ENCODE data around the gene SPINK6. TPM values are rescaled to one million over a fixed set of nuclear protein-coding genes. Genes with fewer than 3 reads are reported as not detected.

The SPINK6 gene
- total RNA-seq, 2 experiments from 2014 or later = not detected

- CTCF ChIA-PET (ENCODE audit: unreplicated experiment) = no interaction called here
- intact Hi-C loops (cut with micrococcal nuclease; ENCODE audit: unreplicated experiment) = no loop called here
- Histone ChIP-seq H3K4me2 (ENCODE audit: low read length) (no peak overlapping the region), H3K9me2 (ENCODE audit: insufficient read depth, low read length) (no peaks in the 10 kb centered on the region), H4K20me1 (ENCODE audit: insufficient read depth, low read length) (no peaks in the 10 kb centered on the region), H3K79me2 (ENCODE audit: insufficient read depth, low read depth, low read length) (no peaks in the 10 kb centered on the region), H3K36me3 (ENCODE audit: insufficient read depth, low read length) (no peaks in the 10 kb centered on the region), H3K27ac (ENCODE audit: low read depth, low read length, poor library complexity, severe bottlenecking) (no peak overlapping the region), H3K4me3 (ENCODE audit: low read depth, low read length, poor library complexity, severe bottlenecking) (no peak overlapping the region), H3K4me1 (ENCODE audit: insufficient read depth, low read length, poor library complexity, severe bottlenecking) (no peaks in the 10 kb centered on the region), H2AFZ (ENCODE audit: low read length) (no peak overlapping the region), H3K9me3 (ENCODE audit: low read length) (no peaks in the 10 kb centered on the region)
- no peak for DNase-seq (ENCODE audit: low spot score)
- TF ChIP-seq CTCF (conservative IDR thresholded peaks at IDR 0.05; ENCODE audit: low read length) = no peak
- TF ChIP-seq EZH2phosphoT487 (IDR thresholded peaks at IDR 0.05; ENCODE audit: borderline replicate concordance, low read depth, low read length) = no peak
- POLR2A ChIA-PET = no interaction called here
- BruUV-seq (replicated peaks) = no TSS peak
These were observed 6.4 kb downstream of the SPINK6 start for GRCh38 chr5:148209151-148209770.

- no TSS peak for BruUV-seq (replicated peaks)
- ChIA-PET POLR2A (no interaction called here), CTCF (ENCODE audit: unreplicated experiment) (no interaction called here)
- DNase-seq (ENCODE audit: low spot score) = no peak
- Histone ChIP-seq H2AFZ (ENCODE audit: low read length) (no peak overlapping the region), H3K4me1 (ENCODE audit: insufficient read depth, low read length, poor library complexity, severe bottlenecking) (no peaks in the 10 kb centered on the region), H3K4me3 (ENCODE audit: low read depth, low read length, poor library complexity, severe bottlenecking) (no peak overlapping the region), H3K27ac (ENCODE audit: low read depth, low read length, poor library complexity, severe bottlenecking) (no peak overlapping the region), H3K79me2 (ENCODE audit: insufficient read depth, low read depth, low read length) (no peaks in the 10 kb centered on the region), H3K9me2 (ENCODE audit: insufficient read depth, low read length) (no peaks in the 10 kb centered on the region), H4K20me1 (ENCODE audit: insufficient read depth, low read length) (no peaks in the 10 kb centered on the region), H3K4me2 (ENCODE audit: low read length) (no peak overlapping the region), H3K36me3 (ENCODE audit: insufficient read depth, low read length) (no peaks in the 10 kb centered on the region), H3K9me3 (ENCODE audit: low read length) (no peaks in the 10 kb centered on the region)
- intact Hi-C loops (cut with micrococcal nuclease; ENCODE audit: unreplicated experiment) = no loop called here
- TF ChIP-seq CTCF (conservative IDR thresholded peaks at IDR 0.05; ENCODE audit: low read length) = no peak
- TF ChIP-seq EZH2phosphoT487 (IDR thresholded peaks at IDR 0.05; ENCODE audit: borderline replicate concordance, low read depth, low read length) = no peak
These were observed 11.9 kb downstream of the SPINK6 start for GRCh38 chr5:148214665-148215185.

GRCh38 chr5:148221508-148221907 is 18.7 kb downstream of the SPINK6 start:
- Histone ChIP-seq H3K4me2 (ENCODE audit: low read length) (no peak overlapping the region), H4K20me1 (ENCODE audit: insufficient read depth, low read length) (no peaks in the 10 kb centered on the region), H3K9me2 (ENCODE audit: insufficient read depth, low read length) (no peaks in the 10 kb centered on the region), H3K36me3 (ENCODE audit: insufficient read depth, low read length) (no peaks in the 10 kb centered on the region), H2AFZ (ENCODE audit: low read length) (no peak overlapping the region), H3K79me2 (ENCODE audit: insufficient read depth, low read depth, low read length) (no peaks in the 10 kb centered on the region), H3K4me1 (ENCODE audit: insufficient read depth, low read length, poor library complexity, severe bottlenecking) (no peaks in the 10 kb centered on the region), H3K27ac (ENCODE audit: low read depth, low read length, poor library complexity, severe bottlenecking) (no peak overlapping the region), H3K9me3 (ENCODE audit: low read length) (no peaks in the 10 kb centered on the region), H3K4me3 (ENCODE audit: low read depth, low read length, poor library complexity, severe bottlenecking) (no peak overlapping the region)
- ChIA-PET POLR2A (interaction anchor here (0.7 to 0.9 kb wide), 2 partner anchors 16 to 201 kb away, joined by 3 read pairs; no protein-coding TSS in a partner anchor), CTCF (ENCODE audit: unreplicated experiment) (no interaction called here)
- no peak for DNase-seq (ENCODE audit: low spot score)
- no peak for TF ChIP-seq CTCF (conservative IDR thresholded peaks at IDR 0.05; ENCODE audit: low read length)
- no peak for TF ChIP-seq EZH2phosphoT487 (IDR thresholded peaks at IDR 0.05; ENCODE audit: borderline replicate concordance, low read depth, low read length)
- no TSS peak for BruUV-seq (replicated peaks)
- intact Hi-C loops (cut with micrococcal nuclease; ENCODE audit: unreplicated experiment) = no loop called here
